Stomach (tissue), 9 donors: ENCODE data around the gene PITPNM1. TPM values are rescaled to one million over a fixed set of nuclear protein-coding genes. Genes with fewer than 3 reads are reported as not detected.
A peak's percentile ranks its signal among the peaks of the same experiment; 100 is the strongest.

Source experiments
- DNase-seq, 2 donors: peaks; one replicate each; pipeline versions ENCODE4 v3.0.0 to v3.0.0-alpha.2; 2013 to 2019
- H3K27ac ChIP-seq, 5 donors: fragments of 200-600 bp in 4 of 5; sonication (generic) in 4 of 5; one replicate each; pipeline ENCODE4 v1.5.1; 2013 to 2019; ENCODE audit warnings: mild to moderate bottlenecking in 1 of 5, moderate library complexity in 1 of 5
- H3K27me3 ChIP-seq, 3 donors: fragments of 200-600 bp; sonication (generic); one replicate each; pipeline ENCODE4 v1.5.1; 2017 to 2019; ENCODE audit warnings: mixed run types in 1 of 3
- H3K36me3 ChIP-seq, 4 donors: fragments of 200-600 bp; sonication (generic); 1 replicate in 3 of 4; 2 replicates in 1 of 4; pipeline ENCODE4 v1.5.1; 2016 to 2019
- H3K4me1 ChIP-seq, 4 donors: fragments of 200-600 bp; sonication (generic); one replicate each; pipeline ENCODE4 v1.5.1; 2016 to 2019
- H3K4me3 ChIP-seq, 4 donors: fragments of 200-600 bp; sonication (generic) in 3 of 4; one replicate each; pipeline ENCODE4 v1.5.1; 2016 to 2019; ENCODE audit warnings: mild to moderate bottlenecking in 1 of 4
- H3K9me3 ChIP-seq, 4 donors: fragments of 200-600 bp; sonication (generic); one replicate each; pipeline ENCODE4 v1.5.1; 2016 to 2019
- CTCF ChIP-seq, 7 experiments: fragments of 450-650 bp in 4 of 7; fragments of 200-600 bp in 3 of 7; sonication (generic) in 3 of 7; IDR thresholded peaks; one replicate each; pipeline ENCODE4 v1.5.1; 2016 to 2019; ENCODE audit warnings: antibody characterized with exemption in 7 of 7, control low read depth in 2 of 7, mild to moderate bottlenecking in 1 of 7
- EP300 ChIP-seq: sonication (generic); formaldehyde crosslinking; IDR thresholded peaks from one replicate; pipeline ENCODE4 v1.6.1; 2017; ENCODE audit warnings: antibody characterized with exemption
- POLR2A ChIP-seq, 4 donors: fragments of 450-650 bp; IDR thresholded peaks; one replicate each; pipeline ENCODE4 v1.6.1; 2016; ENCODE audit warnings: antibody characterized with exemption in 4 of 4, control low read depth in 2 of 4, mild to moderate bottlenecking in 1 of 4, moderate library complexity in 1 of 4
- POLR2AphosphoS5 ChIP-seq, 3 donors: sonication (generic); formaldehyde crosslinking; IDR thresholded peaks; one replicate each; pipeline ENCODE4 v1.6.1; 2016; ENCODE audit warnings: antibody characterized with exemption in 3 of 3
- WGBS, 5 donors: extraction: QIAGEN DNeasy Blood & Tissue Kit in 3 of 5; methylation state at CpG; one replicate each; pipeline versions ENCODE4 v1.1.5 to v1.1.7; 2013 to 2018; 5-methylcytosine and 5-hydroxymethylcytosine counted together
- intact Hi-C: fragments of 100-400 bp; cut with DNase I; formaldehyde crosslinking; loops from one replicate; pipeline ENCODE4 v1.15.1; 2023; ENCODE audit warnings: low total_unique reads
- polyA plus RNA-seq, 3 donors: library from polyadenylated mRNA; stranded (reverse); fragments of 200-250 nt; gene quantifications; one replicate each; pipeline ENCODE4 v1.2.3, GENCODE V29; 2013
- total RNA-seq, 5 donors: library from RNA; depleted of rRNA; stranded (reverse); fragments of >200 nt; gene quantifications; one replicate each; pipeline versions ENCODE4 v1.1.0 to v1.2.3, GENCODE V29; 2014 to 2016
- donor health status: healthy with polysubstance abuse.
- donor health status: Bipolar disorder and iron deficiency.
- donor health status: healthy.

PITPNM1 gene
- total and polyA plus RNA-seq, 8 donors, result 12.3 to 133 (median 21.1) TPM

GRCh38 chr11:67491276-67492068 is 13.7 kb downstream of the PITPNM1 start:
- intact Hi-C loops, result loop anchor here (10.0 kb wide), 1 partner anchor 97 kb away; the partner anchor contains the start of gene RAD9A
- 73 to 83% (median 79%) methylated on average over 17 to 24 of the region's 24 CpGs for WGBS, 5 donors
- TF ChIP-seq POLR2A (IDR thresholded peaks at IDR 0.05) (no peak), CTCF (IDR thresholded peaks at IDR 0.05) (no peak)
- peaks cover 0 to 6% (median 2%) of the 10 kb centered on the region in 4 donors for H3K4me1 ChIP-seq
- H3K4me3 ChIP-seq, result no peak overlapping the region
- H3K36me3 ChIP-seq, result peaks cover 43 to 98% (median 96%) of the 10 kb centered on the region in 4 donors
- H3K27me3 ChIP-seq, result no peaks in the 10 kb centered on the region
- DNase-seq, result no peak
- no peak overlapping the region for H3K27ac ChIP-seq
- no peaks in the 10 kb centered on the region for H3K9me3 ChIP-seq

DNA sequence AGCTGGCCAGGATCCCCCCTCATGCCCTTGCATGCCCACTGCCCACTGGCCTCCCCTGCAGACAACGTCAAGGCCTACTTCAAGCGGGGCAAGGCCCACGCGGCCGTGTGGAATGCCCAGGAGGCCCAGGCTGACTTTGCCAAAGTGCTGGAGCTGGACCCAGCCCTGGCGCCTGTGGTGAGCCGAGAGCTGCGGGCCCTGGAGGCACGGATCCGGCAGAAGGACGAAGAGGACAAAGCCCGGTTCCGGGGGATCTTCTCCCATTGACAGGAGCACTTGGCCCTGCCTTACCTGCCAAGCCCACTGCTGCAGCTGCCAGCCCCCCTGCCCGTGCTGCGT is 14.5 kb downstream of the PITPNM1 start:
- H3K4me3 ChIP-seq, result no peak overlapping the region
- DNase-seq, result peak in 1 of 2 donors; percentile 8
- peaks cover 0 to 14% (median 7%) of the 10 kb centered on the region in 4 donors for H3K4me1 ChIP-seq
- peaks cover 36 to 91% (median 88%) of the 10 kb centered on the region in 4 donors for H3K36me3 ChIP-seq
- H3K9me3 ChIP-seq, result no peaks in the 10 kb centered on the region
- no peaks in the 10 kb centered on the region for H3K27me3 ChIP-seq
- TF ChIP-seq POLR2AphosphoS5 (IDR thresholded peaks at IDR 0.05) (no peak), EP300 (no peak), CTCF (IDR thresholded peaks at IDR 0.05) (no peak), POLR2A (IDR thresholded peaks at IDR 0.05) (no peak)
- intact Hi-C loops, result loop anchor here (10.0 kb wide), 1 partner anchor 96 kb away; the partner anchor contains the start of gene RAD9A
- no peak overlapping the region for H3K27ac ChIP-seq
- WGBS, 5 donors, result 68 to 83% (median 77%) methylated on average over 14 to 15 of the region's 15 CpGs

- Histone ChIP-seq H3K27me3 (no peaks in the 10 kb centered on the region), H3K27ac (no peak overlapping the region), H3K36me3 (peaks cover 35 to 86% (median 82%) of the 10 kb centered on the region in 4 donors), H3K9me3 (no peaks in the 10 kb centered on the region), H3K4me3 (no peak overlapping the region), H3K4me1 (peaks cover 0 to 18% (median 13%) of the 10 kb centered on the region in 4 donors)
- WGBS, 5 donors, result 85 to 90% (median 87%) methylated on average over 14 to 23 of the region's 23 CpGs
- TF ChIP-seq POLR2AphosphoS5 (IDR thresholded peaks at IDR 0.05), result no peak
- no peak for TF ChIP-seq EP300
- no peak for TF ChIP-seq POLR2A (IDR thresholded peaks at IDR 0.05)
- TF ChIP-seq CTCF (IDR thresholded peaks at IDR 0.05), result no peak
- intact Hi-C loops, result loop anchor here (10.0 kb wide), 1 partner anchor 95 kb away; the partner anchor contains the start of gene RAD9A
- no peak for DNase-seq
Measured at GRCh38 chr11:67489885-67490726, 15.1 kb downstream of the PITPNM1 start.

- H3K27me3 ChIP-seq, result no peaks in the 10 kb centered on the region
- H3K27ac ChIP-seq, result no peak overlapping the region
- H3K4me1 ChIP-seq, result peaks cover 0 to 26% (median 21%) of the 10 kb centered on the region in 4 donors
- no peak for DNase-seq
- no peak for TF ChIP-seq EP300
- TF ChIP-seq POLR2AphosphoS5 (IDR thresholded peaks at IDR 0.05), result no peak
- no peak for TF ChIP-seq CTCF (IDR thresholded peaks at IDR 0.05)
- WGBS, 5 donors, result 71 to 86% (median 85%) methylated on average over 12 to 25 of the region's 25 CpGs
- H3K4me3 ChIP-seq, result no peak overlapping the region
- peaks cover 35 to 79% (median 74%) of the 10 kb centered on the region in 4 donors for H3K36me3 ChIP-seq
- intact Hi-C loops, result no loop called here
- H3K9me3 ChIP-seq, result no peaks in the 10 kb centered on the region
Measured at GRCh38 chr11:67489203-67489884, 15.8 kb downstream of the PITPNM1 start.
